Effector memory CD8-positive, alpha-beta T cell (primary cell): Measurements from ENCODE around the gene CD47.

ENCODE experiments used
- ATAC-seq: fragments of 150-1000 bp; cut with Tn5 transposase; replicated peaks from 2 replicates; pipeline ENCODE4 v1.10.0; 2021; ENCODE audit warnings: mild to moderate bottlenecking, moderate library complexity
- DNase-seq, 3 experiments: peaks; one replicate each; pipeline ENCODE4 v3.0.0; 2021
- H3K27ac Mint-ChIP-seq, 2 donors: one replicate each; pipeline ENCODE4 v1.8.0; 2022; ENCODE audit warnings: mild to moderate bottlenecking in 2 of 2, mixed read lengths in 2 of 2, moderate library complexity in 2 of 2
- H3K27me3 Mint-ChIP-seq, 2 donors: one replicate each; pipeline ENCODE4 v1.8.0; 2022; ENCODE audit warnings: mixed read lengths in 2 of 2
- H3K36me3 Mint-ChIP-seq: one replicate; pipeline ENCODE4 v1.8.0; 2022; ENCODE audit warnings: mild to moderate bottlenecking, moderate library complexity, mixed read lengths; ENCODE audit not compliant: insufficient read depth
- H3K4me1 Mint-ChIP-seq, 2 donors: one replicate each; pipeline ENCODE4 v1.8.0; 2022; ENCODE audit warnings: low read depth in 2 of 2, mixed read lengths in 2 of 2
- H3K4me3 Mint-ChIP-seq, 2 donors: one replicate each; pipeline ENCODE4 v1.8.0; 2022; ENCODE audit warnings: mild to moderate bottlenecking in 2 of 2, mixed read lengths in 2 of 2, moderate library complexity in 2 of 2
- H3K9me3 Mint-ChIP-seq, 2 donors: one replicate each; pipeline ENCODE4 v1.8.0; 2022; ENCODE audit warnings: mixed read lengths in 2 of 2

The CD47 gene

GRCh38 chr3:108047987-108048386 lies 42.8 kb downstream of the CD47 start:
- DNase-seq = no peak
- peak overlapping the region; percentile 51 to 74 for H3K27ac Mint-ChIP-seq
- H3K9me3 Mint-ChIP-seq = no peaks in the 10 kb centered on the region
- H3K27me3 Mint-ChIP-seq = no peaks in the 10 kb centered on the region
- no peak overlapping the region for H3K4me3 Mint-ChIP-seq
- peaks cover 14 to 42% of the 10 kb centered on the region in 2 donors for H3K4me1 Mint-ChIP-seq
- H3K36me3 Mint-ChIP-seq = peaks cover 76% of the 10 kb centered on the region
- ATAC-seq = no peak

GRCh38 chr3:108046247-108046646 lies 44.6 kb downstream of the CD47 start:
- peak overlapping the region; percentile 22 to 78 for H3K27ac Mint-ChIP-seq
- peaks cover 74% of the 10 kb centered on the region for H3K36me3 Mint-ChIP-seq
- H3K9me3 Mint-ChIP-seq = no peaks in the 10 kb centered on the region
- H3K27me3 Mint-ChIP-seq = no peaks in the 10 kb centered on the region
- ATAC-seq (no peak), DNase-seq (no peak)
- H3K4me1 Mint-ChIP-seq = peaks cover 7 to 30% of the 10 kb centered on the region in 2 donors
- no peak overlapping the region for H3K4me3 Mint-ChIP-seq

- no peak overlapping the region for H3K4me3 Mint-ChIP-seq
- ATAC-seq (no peak), DNase-seq (no peak)
- peak overlapping the region; percentile 0 to 67 for H3K27ac Mint-ChIP-seq
- H3K27me3 Mint-ChIP-seq = no peaks in the 10 kb centered on the region
- peaks cover 70% of the 10 kb centered on the region for H3K36me3 Mint-ChIP-seq
- H3K9me3 Mint-ChIP-seq = no peaks in the 10 kb centered on the region
- peaks cover 7 to 26% of the 10 kb centered on the region in 2 donors for H3K4me1 Mint-ChIP-seq
Observed at GRCh38 chr3:108044699-108045098, 46.1 kb downstream of the CD47 start.

GRCh38 chr3:108042300-108042699 lies 48.5 kb downstream of the CD47 start:
- ATAC-seq (no peak), DNase-seq (no peak)
- Mint-ChIP-seq H3K36me3 (peaks cover 53% of the 10 kb centered on the region), H3K27me3 (no peaks in the 10 kb centered on the region), H3K4me3 (no peak overlapping the region), H3K9me3 (no peaks in the 10 kb centered on the region), H3K4me1 (peaks cover 8 to 20% of the 10 kb centered on the region in 2 donors), H3K27ac (peak overlapping the region in 1 of 2 donors; percentile 60)

- Mint-ChIP-seq H3K4me3 (no peak overlapping the region), H3K27me3 (no peaks in the 10 kb centered on the region), H3K36me3 (peaks cover 45% of the 10 kb centered on the region), H3K4me1 (peaks cover 8 to 21% of the 10 kb centered on the region in 2 donors), H3K9me3 (no peaks in the 10 kb centered on the region), H3K27ac (peak overlapping the region in 1 of 2 donors; percentile 77)
- ATAC-seq (no peak), DNase-seq (no peak)
Observed at GRCh38 chr3:108041253-108041652, 49.6 kb downstream of the CD47 start.

GRCh38 chr3:108037770-108038169 lies 53.1 kb downstream of the CD47 start:
- Mint-ChIP-seq H3K4me3 (no peak overlapping the region), H3K4me1 (peaks cover 3 to 10% of the 10 kb centered on the region in 2 donors), H3K36me3 (peaks cover 27% of the 10 kb centered on the region), H3K27ac (peak overlapping the region; percentile 49 to 80), H3K9me3 (no peaks in the 10 kb centered on the region), H3K27me3 (no peaks in the 10 kb centered on the region)
- ATAC-seq (no peak), DNase-seq (no peak)

GRCh38 chr3:108036984-108037741 lies 53.7 kb downstream of the CD47 start:
- DNase-seq (no peak), ATAC-seq (no peak)
- Mint-ChIP-seq H3K27me3 (no peaks in the 10 kb centered on the region), H3K4me3 (no peak overlapping the region), H3K36me3 (peaks cover 32% of the 10 kb centered on the region), H3K9me3 (no peaks in the 10 kb centered on the region), H3K4me1 (peaks cover 3 to 10% of the 10 kb centered on the region in 2 donors), H3K27ac (peak overlapping the region; percentile 53 to 80)

GRCh38 chr3:108036401-108036800 lies 54.4 kb downstream of the CD47 start:
- peak overlapping the region; percentile 53 to 83 for H3K27ac Mint-ChIP-seq
- no peak overlapping the region for H3K4me3 Mint-ChIP-seq
- ATAC-seq (no peak), DNase-seq (no peak)
- peaks cover 27% of the 10 kb centered on the region for H3K36me3 Mint-ChIP-seq
- peaks cover 3 to 10% of the 10 kb centered on the region in 2 donors for H3K4me1 Mint-ChIP-seq
- H3K27me3 Mint-ChIP-seq = no peaks in the 10 kb centered on the region
- H3K9me3 Mint-ChIP-seq = no peaks in the 10 kb centered on the region

GRCh38 chr3:108035751-108036150 lies 55.1 kb downstream of the CD47 start:
- H3K9me3 Mint-ChIP-seq = no peaks in the 10 kb centered on the region
- H3K4me3 Mint-ChIP-seq = no peak overlapping the region
- peaks cover 3 to 10% of the 10 kb centered on the region in 2 donors for H3K4me1 Mint-ChIP-seq
- H3K36me3 Mint-ChIP-seq = peaks cover 27% of the 10 kb centered on the region
- H3K27me3 Mint-ChIP-seq = no peaks in the 10 kb centered on the region
- ATAC-seq = no peak
- peak overlapping the region; percentile 53 to 83 for H3K27ac Mint-ChIP-seq
- no peak for DNase-seq

- H3K4me1 Mint-ChIP-seq = peaks cover 0 to 3% of the 10 kb centered on the region in 2 donors
- H3K36me3 Mint-ChIP-seq = peaks cover 17% of the 10 kb centered on the region
- H3K27ac Mint-ChIP-seq = peak overlapping the region in 1 of 2 donors; percentile 23
- ATAC-seq = no peak
- DNase-seq = no peak
- no peak overlapping the region for H3K4me3 Mint-ChIP-seq
- H3K27me3 Mint-ChIP-seq = no peaks in the 10 kb centered on the region
- no peaks in the 10 kb centered on the region for H3K9me3 Mint-ChIP-seq
Observed at GRCh38 chr3:108031895-108032294, 58.9 kb downstream of the CD47 start.

- Mint-ChIP-seq H3K9me3 (no peaks in the 10 kb centered on the region), H3K27me3 (no peaks in the 10 kb centered on the region), H3K36me3 (peaks cover 17% of the 10 kb centered on the region), H3K27ac (no peak overlapping the region), H3K4me3 (no peak overlapping the region), H3K4me1 (no peaks in the 10 kb centered on the region)
- no peak for DNase-seq
- no peak for ATAC-seq
Observed at GRCh38 chr3:108030960-108031359, 59.9 kb downstream of the CD47 start.

- peaks cover 17% of the 10 kb centered on the region for H3K36me3 Mint-ChIP-seq
- no peak for ATAC-seq
Observed at GRCh38 chr3:108029466-108029865, 61.4 kb downstream of the CD47 start.

GRCh38 chr3:108028896-108029295 lies 61.9 kb downstream of the CD47 start:
- DNase-seq = no peak
- H3K27me3 Mint-ChIP-seq = no peaks in the 10 kb centered on the region
- H3K4me3 Mint-ChIP-seq = no peak overlapping the region
- no peaks in the 10 kb centered on the region for H3K4me1 Mint-ChIP-seq
- ATAC-seq = no peak
- no peak overlapping the region for H3K27ac Mint-ChIP-seq
- H3K36me3 Mint-ChIP-seq = peaks cover 15% of the 10 kb centered on the region
- no peaks in the 10 kb centered on the region for H3K9me3 Mint-ChIP-seq

More at GRCh38 chr3:108029466-108029865, 61.4 kb downstream of the CD47 start:
- no peaks in the 10 kb centered on the region for H3K4me1 Mint-ChIP-seq
- no peaks in the 10 kb centered on the region for H3K27me3 Mint-ChIP-seq
- H3K4me3 Mint-ChIP-seq = no peak overlapping the region
- no peak for DNase-seq
- H3K9me3 Mint-ChIP-seq = no peaks in the 10 kb centered on the region
- no peak overlapping the region for H3K27ac Mint-ChIP-seq

GRCh38 chr3:108025177-108025576 lies 65.7 kb downstream of the CD47 start:
- H3K36me3 Mint-ChIP-seq = no peaks in the 10 kb centered on the region
- H3K9me3 Mint-ChIP-seq = no peaks in the 10 kb centered on the region
- ATAC-seq (no peak), DNase-seq (no peak)
- peaks cover 0 to 2% of the 10 kb centered on the region in 2 donors for H3K4me1 Mint-ChIP-seq
- H3K27ac Mint-ChIP-seq = no peak overlapping the region
- H3K4me3 Mint-ChIP-seq = no peak overlapping the region
- H3K27me3 Mint-ChIP-seq = no peaks in the 10 kb centered on the region
